ENCODE data around the gene C12orf42. TPM values are rescaled to one million over a fixed set of nuclear protein-coding genes. Genes with fewer than 3 reads are reported as not detected.

The C12orf42 gene
- total RNA-seq, 1 experiment from 2014 or later = not detected

DNA sequence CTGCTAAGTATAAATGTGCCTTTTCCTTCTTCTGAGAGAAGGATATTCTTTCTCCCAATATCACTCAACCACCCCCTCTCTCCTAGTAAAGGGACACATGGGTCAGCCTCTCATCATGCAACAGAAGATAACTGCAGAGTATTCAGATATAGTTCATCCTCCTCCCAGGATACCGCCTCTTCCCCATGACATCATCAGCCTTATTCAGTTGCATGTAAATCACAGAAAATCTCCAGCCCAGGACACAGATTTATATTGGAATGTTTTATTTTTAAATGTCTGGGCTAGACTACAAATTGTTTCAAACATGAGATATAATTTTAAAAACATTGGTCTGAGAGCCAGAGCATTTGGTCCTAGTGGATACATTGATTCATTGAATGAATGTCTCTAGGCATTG is 178.5 kb downstream of the C12orf42 start:
- Histone ChIP-seq H3K14ac (ENCODE audit: insufficient read depth, low read length) (no peak overlapping the region), H4K8ac (replicated peaks; ENCODE audit: insufficient read length, low read depth, low read length) (no peak overlapping the region), H2AK5ac (ENCODE audit: insufficient read length, low read length) (no peak overlapping the region), H2BK5ac (ENCODE audit: insufficient read length, low read length) (no peak overlapping the region), H3K9ac (ENCODE audit: extremely low read depth, insufficient read length, low read length) (no peak overlapping the region), H2BK12ac (ENCODE audit: insufficient read length, low read depth, low read length) (no peak overlapping the region), H2BK120ac (ENCODE audit: low read depth, low read length, poor library complexity, severe bottlenecking) (no peak overlapping the region), H3K27ac (ENCODE audit: insufficient read length, low read depth, low read length) (no peak overlapping the region), H4K5ac (ENCODE audit: insufficient read length, low read depth, low read length) (no peak overlapping the region), H3K4ac (ENCODE audit: low read depth, low read length) (no peak overlapping the region), H3K4me1 (ENCODE audit: insufficient read depth, low read length) (no peaks in the 10 kb centered on the region), H3K18ac (ENCODE audit: insufficient read length, low read depth, low read length) (no peak overlapping the region), H3T11ph (ENCODE audit: low read length) (no peak overlapping the region), H3K79me1 (ENCODE audit: insufficient read depth, low read depth, low read length, poor library complexity, severe bottlenecking) (no peaks in the 10 kb centered on the region), H3K4me2 (ENCODE audit: insufficient read depth, insufficient read length, low read length) (no peak overlapping the region), H3K56ac (ENCODE audit: insufficient read length, low read depth, low read length) (no peak overlapping the region), H2BK20ac (ENCODE audit: low read depth, low read length, poor library complexity, severe bottlenecking) (no peak overlapping the region), H3K23me2 (ENCODE audit: insufficient read length, low read depth, low read length, poor library complexity, severe bottlenecking) (no peaks in the 10 kb centered on the region), H4K91ac (ENCODE audit: insufficient read length, low read depth, low read length) (no peak overlapping the region), H3K9me3 (ENCODE audit: control insufficient read depth, low read depth, low read length) (no peaks in the 10 kb centered on the region), H4K20me1 (ENCODE audit: control insufficient read depth, insufficient read depth, insufficient read length) (no peaks in the 10 kb centered on the region), H2BK15ac (ENCODE audit: low read depth, low read length) (no peak overlapping the region), H3K79me2 (ENCODE audit: insufficient read depth, low read length) (no peaks in the 10 kb centered on the region), H2AFZ (ENCODE audit: low read length) (no peak overlapping the region), H3K23ac (ENCODE audit: insufficient read length, low read depth, low read length) (no peak overlapping the region), H3K27me3 (ENCODE audit: insufficient read depth, low read length) (no peaks in the 10 kb centered on the region)
- Mint-ChIP-seq H3K4me1 (no peaks in the 10 kb centered on the region), H3K9me3 (peaks cover 3 to 6% of the 10 kb centered on the region in 2 experiments; a peak in 2 of 5 replicates), H3K4me3 (no peak overlapping the region), H3K36me3 (ENCODE audit: insufficient read depth in 1 of 3, low read depth in 3 of 3) (no peaks in the 10 kb centered on the region), H3K27me3 (ENCODE audit: low read depth) (no peaks in the 10 kb centered on the region; the same call in 1 of the 2 replicates), H3K27ac (no peak overlapping the region)
- no peak for DNase-seq
- WGBS (ENCODE audit: extremely low coverage, insufficient read length, low lambda C conversion rate) = no CpG with 5 or more reads among the region's 1 CpG
- TF ChIP-seq, protein P1, sequence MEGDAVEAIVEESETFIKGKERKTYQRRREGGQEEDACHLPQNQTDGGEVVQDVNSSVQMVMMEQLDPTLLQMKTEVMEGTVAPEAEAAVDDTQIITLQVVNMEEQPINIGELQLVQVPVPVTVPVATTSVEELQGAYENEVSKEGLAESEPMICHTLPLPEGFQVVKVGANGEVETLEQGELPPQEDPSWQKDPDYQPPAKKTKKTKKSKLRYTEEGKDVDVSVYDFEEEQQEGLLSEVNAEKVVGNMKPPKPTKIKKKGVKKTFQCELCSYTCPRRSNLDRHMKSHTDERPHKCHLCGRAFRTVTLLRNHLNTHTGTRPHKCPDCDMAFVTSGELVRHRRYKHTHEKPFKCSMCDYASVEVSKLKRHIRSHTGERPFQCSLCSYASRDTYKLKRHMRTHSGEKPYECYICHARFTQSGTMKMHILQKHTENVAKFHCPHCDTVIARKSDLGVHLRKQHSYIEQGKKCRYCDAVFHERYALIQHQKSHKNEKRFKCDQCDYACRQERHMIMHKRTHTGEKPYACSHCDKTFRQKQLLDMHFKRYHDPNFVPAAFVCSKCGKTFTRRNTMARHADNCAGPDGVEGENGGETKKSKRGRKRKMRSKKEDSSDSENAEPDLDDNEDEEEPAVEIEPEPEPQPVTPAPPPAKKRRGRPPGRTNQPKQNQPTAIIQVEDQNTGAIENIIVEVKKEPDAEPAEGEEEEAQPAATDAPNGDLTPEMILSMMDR (conservative IDR thresholded peaks at IDR 0.05) = no peak
